ENCODE results near the gene CXorf49B.

CXorf49B gene

GRCh38 chrX:71815906-71816156 lies 52.7 kb downstream of the CXorf49B start:
- no peak for DNase-seq (ENCODE audit: low spot score)

All from HuH-7 (cell line).